ENCODE measurements around the gene ITGB4. TPM values are rescaled to one million over a fixed set of nuclear protein-coding genes. Genes with fewer than 3 reads are reported as not detected.

The ITGB4 gene
- total and polyA plus RNA-seq, 2 of the 13 experiments (the other 11 are each of a cell fraction or from before 2014, with no cell fraction given) = 6.9 to 14.5 TPM

DNA sequence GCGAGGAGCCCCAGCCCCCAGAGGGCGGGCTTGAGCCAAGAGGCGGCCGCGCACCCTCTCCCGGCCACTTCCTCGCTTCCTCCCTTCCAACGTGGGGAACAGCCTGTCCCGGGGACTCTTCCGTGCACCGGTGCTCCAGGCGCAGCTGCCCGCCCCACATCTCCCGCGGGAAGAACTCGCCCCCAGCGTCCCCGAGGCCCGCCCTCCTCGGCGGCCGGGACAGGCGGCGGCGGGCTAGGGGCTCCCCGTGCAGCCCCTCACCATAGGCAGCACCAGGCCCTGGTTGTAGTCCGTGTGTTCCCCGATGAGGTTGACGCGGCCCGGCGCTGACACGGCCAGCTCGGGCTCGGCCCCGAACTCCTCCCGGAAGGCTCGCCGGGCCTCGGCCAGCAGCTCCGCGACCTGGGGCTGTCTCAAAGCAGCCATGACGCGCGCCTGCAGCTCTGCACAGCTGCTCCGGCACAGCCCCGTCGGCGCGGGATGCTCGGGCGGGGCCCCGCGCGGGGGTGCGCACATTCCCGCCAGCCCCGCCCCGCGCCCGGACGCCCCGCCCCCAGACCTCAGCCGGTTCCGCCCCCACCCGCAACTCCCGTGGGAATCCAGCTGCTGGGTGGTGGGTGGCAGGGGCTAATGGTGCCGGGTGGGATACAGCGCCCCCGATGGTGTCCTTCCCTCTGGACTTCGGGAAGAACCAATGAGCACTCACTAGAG lies 43.6 kb downstream of the ITGB4 start, which contains the start of gene GALK1 (continued):
- TF ChIP-seq, protein P1, sequence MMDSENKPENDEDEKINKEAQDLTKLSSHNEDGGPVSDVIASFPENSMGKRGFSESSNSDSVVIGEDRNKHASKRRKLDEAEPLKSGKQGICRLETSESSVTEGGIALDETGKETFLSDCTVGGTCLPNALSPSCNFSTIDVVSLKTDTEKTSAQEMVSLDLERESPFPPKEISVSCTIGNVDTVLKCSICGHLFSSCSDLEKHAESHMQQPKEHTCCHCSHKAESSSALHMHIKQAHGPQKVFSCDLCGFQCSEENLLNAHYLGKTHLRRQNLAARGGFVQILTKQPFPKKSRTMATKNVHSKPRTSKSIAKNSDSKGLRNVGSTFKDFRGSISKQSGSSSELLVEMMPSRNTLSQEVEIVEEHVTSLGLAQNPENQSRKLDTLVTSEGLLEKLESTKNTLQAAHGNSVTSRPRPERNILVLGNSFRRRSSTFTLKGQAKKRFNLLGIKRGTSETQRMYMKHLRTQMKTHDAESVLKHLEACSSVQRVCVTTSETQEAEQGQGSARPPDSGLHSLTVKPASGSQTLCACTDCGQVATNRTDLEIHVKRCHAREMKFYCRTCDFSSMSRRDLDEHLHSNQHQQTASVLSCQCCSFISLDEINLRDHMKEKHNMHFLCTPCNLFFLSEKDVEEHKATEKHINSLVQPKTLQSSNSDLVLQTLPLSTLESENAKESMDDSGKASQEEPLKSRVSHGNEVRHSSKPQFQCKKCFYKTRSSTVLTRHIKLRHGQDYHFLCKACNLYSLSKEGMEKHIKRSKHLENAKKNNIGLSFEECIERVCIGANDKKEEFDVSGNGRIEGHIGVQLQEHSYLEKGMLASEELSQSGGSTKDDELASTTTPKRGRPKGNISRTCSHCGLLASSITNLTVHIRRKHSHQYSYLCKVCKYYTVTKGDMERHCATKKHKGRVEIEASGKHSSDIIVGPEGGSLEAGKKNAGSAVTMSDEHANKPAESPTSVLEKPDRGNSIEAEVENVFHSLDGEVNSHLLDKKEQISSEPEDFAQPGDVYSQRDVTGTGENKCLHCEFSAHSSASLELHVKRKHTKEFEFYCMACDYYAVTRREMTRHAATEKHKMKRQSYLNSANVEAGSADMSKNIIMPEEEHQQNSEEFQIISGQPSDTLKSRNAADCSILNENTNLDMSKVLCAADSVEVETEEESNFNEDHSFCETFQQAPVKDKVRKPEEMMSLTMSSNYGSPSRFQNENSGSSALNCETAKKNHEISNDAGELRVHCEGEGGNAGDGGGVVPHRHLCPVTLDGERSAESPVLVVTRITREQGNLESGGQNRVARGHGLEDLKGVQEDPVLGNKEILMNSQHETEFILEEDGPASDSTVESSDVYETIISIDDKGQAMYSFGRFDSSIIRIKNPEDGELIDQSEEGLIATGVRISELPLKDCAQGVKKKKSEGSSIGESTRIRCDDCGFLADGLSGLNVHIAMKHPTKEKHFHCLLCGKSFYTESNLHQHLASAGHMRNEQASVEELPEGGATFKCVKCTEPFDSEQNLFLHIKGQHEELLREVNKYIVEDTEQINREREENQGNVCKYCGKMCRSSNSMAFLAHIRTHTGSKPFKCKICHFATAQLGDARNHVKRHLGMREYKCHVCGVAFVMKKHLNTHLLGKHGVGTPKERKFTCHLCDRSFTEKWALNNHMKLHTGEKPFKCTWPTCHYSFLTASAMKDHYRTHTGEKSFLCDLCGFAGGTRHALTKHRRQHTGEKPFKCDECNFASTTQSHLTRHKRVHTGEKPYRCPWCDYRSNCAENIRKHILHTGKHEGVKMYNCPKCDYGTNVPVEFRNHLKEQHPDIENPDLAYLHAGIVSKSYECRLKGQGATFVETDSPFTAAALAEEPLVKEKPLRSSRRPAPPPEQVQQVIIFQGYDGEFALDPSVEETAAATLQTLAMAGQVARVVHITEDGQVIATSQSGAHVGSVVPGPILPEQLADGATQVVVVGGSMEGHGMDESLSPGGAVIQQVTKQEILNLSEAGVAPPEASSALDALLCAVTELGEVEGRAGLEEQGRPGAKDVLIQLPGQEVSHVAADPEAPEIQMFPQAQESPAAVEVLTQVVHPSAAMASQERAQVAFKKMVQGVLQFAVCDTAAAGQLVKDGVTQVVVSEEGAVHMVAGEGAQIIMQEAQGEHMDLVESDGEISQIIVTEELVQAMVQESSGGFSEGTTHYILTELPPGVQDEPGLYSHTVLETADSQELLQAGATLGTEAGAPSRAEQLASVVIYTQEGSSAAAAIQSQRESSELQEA (CRISPR knock-in tag; IDR thresholded peaks at IDR 0.05; ENCODE audit: not compliant biosample characterization) = peak; percentile 56
- TF ChIP-seq NRL (CRISPR knock-in tag; IDR thresholded peaks at IDR 0.05; ENCODE audit: borderline replicate concordance) (peak; percentile 76), DMAP1 (CRISPR knock-in tag; IDR thresholded peaks at IDR 0.05) (peak; percentile 4; the same call in 1 of the 2 replicates), HOMEZ (CRISPR knock-in tag; IDR thresholded peaks at IDR 0.05; ENCODE audit: low read depth) (no peak), SMC3 (IDR thresholded peaks at IDR 0.05; ENCODE audit: low read length) (no peak), RAD21 (CRISPR knock-in tag; IDR thresholded peaks at IDR 0.05) (peak; percentile 46), MXD1 (CRISPR knock-in tag; IDR thresholded peaks at IDR 0.05) (peak; percentile 77; the same call in 1 of the 2 replicates), PRDM4 (CRISPR knock-in tag; IDR thresholded peaks at IDR 0.05; ENCODE audit: borderline replicate concordance) (no peak), TBX3 (IDR thresholded peaks at IDR 0.05; ENCODE audit: borderline replicate concordance) (no peak), ZBTB7A (CRISPR knock-in tag; IDR thresholded peaks at IDR 0.05) (peak; percentile 62; the same call in 1 of the 2 replicates), ZNF326 (CRISPR knock-in tag; IDR thresholded peaks at IDR 0.05; ENCODE audit: borderline replicate concordance) (no peak), SMAD9 (CRISPR knock-in tag; IDR thresholded peaks at IDR 0.05) (no peak)
- TF ChIP-seq, protein P2, sequence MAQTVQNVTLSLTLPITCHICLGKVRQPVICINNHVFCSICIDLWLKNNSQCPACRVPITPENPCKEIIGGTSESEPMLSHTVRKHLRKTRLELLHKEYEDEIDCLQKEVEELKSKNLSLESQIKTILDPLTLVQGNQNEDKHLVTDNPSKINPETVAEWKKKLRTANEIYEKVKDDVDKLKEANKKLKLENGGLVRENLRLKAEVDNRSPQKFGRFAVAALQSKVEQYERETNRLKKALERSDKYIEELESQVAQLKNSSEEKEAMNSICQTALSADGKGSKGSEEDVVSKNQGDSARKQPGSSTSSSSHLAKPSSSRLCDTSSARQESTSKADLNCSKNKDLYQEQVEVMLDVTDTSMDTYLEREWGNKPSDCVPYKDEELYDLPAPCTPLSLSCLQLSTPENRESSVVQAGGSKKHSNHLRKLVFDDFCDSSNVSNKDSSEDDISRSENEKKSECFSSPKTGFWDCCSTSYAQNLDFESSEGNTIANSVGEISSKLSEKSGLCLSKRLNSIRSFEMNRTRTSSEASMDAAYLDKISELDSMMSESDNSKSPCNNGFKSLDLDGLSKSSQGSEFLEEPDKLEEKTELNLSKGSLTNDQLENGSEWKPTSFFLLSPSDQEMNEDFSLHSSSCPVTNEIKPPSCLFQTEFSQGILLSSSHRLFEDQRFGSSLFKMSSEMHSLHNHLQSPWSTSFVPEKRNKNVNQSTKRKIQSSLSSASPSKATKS (CRISPR knock-in tag; IDR thresholded peaks at IDR 0.05) = no peak
